DMS79 treated with DMSO at 0.1 percent for 48 hours (cell line): ENCODE data around the gene KRTAP10-3.

Experiments used
- DNase-seq: peaks from one replicate; lab custom pipeline; 2025; lab: John Stamatoyannopoulos, UW

KRTAP10-3 gene

DNA sequence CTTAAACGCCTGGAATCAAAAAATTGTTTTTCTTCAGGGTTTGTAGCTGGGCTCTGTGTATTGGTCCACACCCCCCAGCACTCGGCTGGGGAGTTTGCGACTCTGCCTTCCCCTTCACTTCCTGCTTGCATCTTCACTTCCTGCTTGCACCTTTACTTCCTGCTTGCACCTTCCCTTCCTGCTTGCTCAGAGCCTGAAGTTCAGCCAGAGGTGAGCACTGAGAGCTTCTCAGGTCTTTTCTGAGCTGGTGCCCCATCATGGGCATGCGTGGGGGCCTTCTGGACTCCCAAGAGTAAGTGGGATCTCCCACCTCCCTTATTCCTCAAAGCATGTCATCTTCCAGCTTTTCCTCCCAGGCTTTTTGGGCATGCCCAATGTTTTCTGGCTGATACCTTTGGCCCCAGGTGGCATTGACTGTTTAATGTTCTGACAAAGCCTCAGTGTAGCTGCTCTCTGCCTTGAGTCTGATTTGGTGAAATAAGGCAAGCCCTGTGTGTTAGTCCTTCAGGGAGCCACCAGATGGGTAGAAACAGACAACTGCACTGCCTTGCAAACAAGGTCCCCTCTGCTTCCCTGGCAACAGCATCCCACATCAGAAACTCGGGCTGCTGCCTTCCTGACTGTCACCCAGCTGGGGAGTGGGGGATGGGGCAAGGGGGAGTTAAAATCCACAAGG, 10.8 kb downstream of the KRTAP10-3 start:
- no peak for DNase-seq

DNA sequence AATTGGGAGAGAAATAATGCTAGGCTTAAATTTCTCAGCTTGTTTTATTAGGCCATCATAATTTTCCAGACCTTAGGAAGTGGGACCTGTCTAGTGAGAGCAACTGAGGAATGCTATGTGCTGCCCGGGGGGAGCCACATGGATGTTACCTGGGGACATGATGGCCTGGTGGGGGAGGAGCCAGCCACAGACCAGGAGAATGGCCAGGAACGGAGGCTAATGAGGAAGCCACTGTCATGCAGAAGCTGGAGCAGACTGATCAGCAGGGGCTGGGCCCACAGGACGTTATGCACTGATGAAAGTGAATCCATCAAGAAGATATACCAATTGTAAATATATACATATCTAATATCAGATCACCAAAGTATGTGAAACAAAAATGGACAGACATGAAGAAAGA, 14.0 kb downstream of the KRTAP10-3 start:
- no peak for DNase-seq

DNA sequence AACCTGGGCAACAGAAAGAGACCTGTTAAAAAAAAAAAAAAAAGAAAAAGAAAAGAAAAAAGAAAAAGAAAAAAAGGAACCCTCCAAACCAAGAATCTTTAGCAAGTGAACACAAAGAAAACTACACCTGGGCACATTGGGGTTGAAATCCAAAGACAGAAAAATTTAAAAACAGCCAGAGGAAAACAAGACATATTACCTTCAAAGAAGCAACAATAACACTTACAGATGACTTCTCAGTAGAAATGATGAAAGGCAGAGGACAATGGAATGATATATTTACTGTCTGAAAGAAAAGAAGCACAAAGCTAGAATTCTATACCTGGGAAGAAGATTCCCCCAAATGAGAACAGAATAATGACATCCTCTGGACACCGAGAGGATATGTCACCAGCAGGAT, 15.9 kb downstream of the KRTAP10-3 start:
- no peak for DNase-seq

DNA sequence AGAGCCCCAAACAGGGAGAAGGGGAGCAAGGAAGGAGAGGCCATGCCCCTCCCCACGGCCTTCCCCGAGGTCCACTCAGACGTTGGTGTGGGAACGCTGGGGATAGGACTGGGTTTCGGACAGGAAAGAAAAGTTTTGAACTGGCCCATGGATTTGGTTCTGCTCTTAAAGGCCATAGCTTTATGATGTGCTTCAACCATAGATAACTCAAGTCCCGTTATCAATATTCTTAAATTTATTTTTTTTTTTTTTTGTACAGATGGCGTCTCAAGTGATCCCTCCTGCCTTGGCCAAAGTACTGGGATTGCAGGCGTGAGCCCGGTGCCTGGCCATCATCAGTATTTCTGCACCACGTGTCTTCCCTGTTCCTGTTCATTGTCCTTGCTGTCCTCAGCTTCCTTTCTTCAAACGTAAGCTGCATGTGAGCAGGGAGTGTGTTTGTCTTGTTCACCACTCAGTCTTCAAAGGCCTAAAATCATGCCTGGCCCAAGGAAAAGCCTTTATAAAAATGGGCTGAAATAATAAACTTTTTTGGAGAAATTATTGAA, 17.8 kb downstream of the KRTAP10-3 start:
- no peak for DNase-seq

DNA sequence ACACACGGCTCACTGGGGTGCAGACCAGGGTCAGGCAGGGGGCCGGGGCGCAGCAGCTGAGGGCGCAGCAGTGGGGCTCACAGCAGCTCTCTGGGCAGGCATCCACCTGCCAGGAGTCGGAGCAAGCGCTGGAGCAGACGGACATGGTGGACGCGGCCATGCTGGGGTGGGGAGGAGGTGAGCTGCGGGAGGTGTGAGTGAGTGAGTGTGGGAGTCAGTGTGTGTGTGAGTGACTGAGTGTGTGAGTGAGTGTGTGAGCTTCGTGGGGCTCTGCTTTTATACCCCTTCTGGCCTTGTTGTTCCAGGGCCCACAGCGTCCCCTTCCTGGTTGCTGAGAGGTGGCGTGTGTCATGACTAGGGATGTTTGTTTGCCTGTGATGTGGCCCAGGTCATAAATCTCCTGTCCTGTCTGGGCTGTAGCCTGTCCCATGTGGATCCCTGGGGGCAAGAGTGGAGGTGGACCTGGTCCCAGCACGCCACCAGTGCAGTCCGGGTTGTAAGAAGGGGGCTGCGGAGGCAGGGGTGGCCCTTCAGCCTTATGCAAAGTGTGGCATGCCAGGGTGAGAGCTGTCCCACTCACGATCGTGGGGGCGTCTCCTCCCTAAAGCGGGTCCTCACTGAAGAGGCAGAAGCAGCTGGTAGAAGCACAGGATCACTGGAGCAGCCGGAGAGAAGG, 18.5 kb downstream of the KRTAP10-3 start, which contains the start of gene KRTAP10-1:
KRTAP10-1 (minus strand) TSS at position 205 of the 676 bp plus-strand sequence; CDS start at position 160, 45 bp downstream.
- DNase-seq, result no peak

DNA sequence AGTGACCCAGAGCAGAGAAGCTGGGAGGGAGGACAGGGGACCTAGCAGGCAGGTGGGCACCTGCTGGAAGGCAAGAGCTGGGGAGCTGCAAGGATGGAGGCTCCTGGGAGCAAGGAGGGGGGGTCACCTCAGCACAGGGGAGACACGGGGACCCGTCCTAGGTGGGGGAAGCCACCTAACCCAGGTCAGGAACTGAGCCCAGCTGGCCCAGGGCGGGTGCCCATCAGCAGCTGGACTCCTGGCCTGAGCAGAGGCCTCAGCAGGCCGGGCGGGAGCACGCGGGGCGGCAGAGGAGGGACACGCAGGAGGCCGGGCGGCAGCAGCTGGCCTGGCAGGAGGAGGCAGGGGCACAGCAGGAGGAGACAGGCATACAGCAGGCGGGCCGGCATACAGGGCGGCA, 19.5 kb downstream of the KRTAP10-3 start:
- no peak for DNase-seq

DNA sequence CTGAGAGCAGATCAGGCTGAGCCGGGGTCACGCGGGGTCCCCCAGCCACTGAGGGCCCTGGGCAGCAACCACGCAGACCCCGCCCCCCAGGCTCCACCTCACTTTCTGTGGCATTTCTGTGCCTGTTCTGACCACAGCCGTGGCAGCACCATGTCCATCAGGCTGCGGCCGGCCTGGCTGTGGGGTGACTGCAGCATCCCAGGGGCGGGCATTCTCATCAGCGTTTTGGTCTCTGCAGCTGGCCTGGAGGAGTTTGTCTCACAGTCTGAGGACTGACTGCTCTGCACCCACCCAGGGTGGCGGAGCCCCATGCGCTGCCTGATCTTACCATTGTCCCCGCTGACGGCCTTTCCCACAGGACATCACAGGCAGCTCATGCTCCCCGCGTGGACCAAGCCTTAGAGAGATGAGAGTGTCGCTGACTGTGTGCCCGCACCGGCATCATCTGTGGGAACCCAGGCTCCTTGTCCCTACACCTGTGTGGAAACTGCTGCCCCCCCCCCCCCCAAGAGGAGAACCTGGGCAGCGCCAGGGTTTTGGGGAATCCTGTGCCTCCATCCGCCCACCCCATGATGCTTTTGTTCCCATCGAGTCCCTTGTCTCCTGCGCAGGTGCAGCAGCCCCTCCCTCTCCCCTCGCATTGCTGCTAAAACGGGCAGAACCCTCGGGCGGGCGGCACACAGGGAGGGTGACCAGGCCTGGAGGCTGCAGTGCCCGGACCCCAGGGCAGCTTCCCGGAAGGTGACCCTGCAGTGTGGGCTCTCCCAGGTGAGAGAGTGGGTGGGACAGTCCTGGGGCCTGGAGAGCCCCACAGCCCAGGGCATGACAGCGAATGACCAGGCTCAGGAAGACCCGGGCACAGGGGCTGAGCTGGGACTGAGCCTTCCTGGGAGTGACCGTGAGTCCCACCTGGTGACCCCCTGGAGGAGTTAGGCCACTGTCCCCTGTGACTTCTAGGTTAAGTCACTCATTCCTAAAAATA, 20.4 kb downstream of the KRTAP10-3 start:
- no peak for DNase-seq

DNA sequence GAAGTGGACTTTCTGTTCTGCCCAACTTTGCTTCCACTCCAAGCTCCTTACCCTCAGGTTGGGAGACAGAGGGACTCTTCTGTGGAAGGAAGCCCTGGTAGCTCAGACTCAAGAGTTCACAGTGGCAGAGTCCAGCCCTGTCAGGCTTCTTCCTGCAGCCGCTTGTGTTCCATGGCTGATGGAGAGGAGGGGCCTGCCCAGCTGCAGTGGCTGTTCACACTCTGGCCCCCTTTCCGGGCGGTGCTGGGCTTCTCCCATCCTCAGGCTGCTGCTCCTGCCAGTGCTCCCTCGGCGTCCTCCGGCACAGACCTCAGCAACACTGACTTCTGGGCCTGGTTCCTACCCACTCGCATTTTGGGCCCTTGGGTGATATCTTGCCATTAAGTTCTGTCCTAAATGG, 22.6 kb downstream of the KRTAP10-3 start:
- DNase-seq, result no peak

DNA sequence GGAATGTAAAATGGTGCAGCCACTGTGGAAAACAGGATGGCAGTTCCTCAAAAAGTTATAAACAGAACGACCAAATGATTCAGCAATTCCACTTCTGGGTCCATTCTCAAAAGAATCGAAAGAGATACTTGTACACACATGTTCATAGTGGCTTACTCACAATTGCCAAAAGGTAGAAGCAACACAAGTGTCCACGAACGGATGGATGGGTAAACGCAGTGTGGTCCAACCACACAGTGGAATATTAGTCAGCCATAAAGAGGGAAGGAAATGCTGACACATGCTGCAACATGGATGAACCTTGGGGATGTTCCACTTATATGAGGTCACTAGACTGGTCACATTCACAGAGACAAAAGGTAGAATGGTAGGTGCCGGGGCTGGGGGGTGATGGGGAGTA, 23.9 kb downstream of the KRTAP10-3 start:
- no peak for DNase-seq

DNA sequence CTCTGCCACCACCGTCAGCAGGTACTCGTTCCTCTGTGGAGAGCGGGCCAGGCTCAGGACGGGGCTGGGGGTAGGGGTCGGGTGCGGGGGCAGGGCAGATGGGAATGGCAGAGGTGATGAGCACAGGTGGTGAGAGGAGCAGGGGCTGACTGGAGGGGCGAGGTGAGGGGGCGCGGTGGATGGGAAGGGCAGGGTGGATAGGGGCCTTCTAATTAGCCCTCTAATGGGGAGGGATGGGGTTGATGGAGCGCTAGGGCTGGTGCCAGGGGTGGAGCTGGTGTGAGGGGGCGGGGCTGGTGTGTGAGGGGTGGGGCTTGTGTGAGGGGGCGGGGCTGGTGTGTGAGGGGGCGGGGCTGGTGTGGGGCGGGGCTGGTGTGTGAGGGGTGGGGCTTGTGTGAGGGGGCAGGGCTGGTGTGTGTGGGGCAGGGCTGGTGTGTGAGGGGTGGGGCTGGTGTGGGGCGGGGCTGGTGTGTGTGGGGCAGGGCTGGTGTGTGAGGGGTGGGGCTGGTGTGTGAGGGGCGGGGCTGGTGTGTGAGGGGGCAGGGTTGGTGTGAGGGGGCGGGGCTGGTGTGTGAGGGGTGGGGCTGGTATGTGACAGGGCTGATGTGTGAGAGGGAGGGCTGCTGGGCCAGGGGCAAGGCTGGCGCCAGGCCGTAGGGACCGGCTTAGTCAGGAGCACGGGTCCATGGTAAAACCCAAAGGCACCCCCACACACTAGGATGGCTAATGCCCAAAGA, 24.5 kb downstream of the KRTAP10-3 start:
- DNase-seq, result no peak

DNA sequence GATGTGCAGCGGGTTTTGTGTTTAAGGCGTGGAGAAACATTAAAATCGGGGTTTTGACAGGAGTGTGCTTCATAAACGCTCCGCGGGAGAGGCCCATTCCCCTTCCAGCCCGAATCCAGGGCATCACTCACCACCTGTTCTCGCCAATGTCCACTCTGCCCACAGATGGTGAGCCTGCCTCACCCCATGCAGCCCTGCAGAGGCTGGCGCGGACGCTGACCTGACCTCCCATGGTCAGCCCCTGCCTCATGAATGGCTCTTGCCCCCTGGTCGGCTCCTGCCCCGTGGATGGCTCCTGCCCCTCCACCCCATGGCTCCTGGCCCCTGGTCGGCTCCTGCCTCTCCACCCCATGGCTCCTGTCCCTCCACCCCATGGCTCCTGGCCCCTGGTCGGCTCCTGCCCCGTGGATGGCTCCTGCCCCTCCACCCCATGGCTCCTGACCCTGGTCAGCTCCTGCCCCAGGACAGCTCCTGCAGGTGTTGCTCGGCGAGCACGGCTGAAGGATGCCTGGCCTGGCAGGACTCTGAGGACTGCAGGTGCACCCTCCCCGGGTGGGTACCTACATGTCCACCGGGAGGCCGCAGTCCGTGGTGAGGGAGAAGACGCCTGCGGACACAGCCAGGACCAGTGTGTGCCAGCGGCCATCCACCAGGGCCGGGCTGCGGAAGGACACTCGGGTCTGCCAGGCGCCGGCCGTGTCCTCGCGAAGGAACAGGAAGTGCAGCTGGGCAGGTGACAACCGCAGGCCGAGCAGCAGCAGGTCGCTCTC, 25.3 kb downstream of the KRTAP10-3 start:
- DNase-seq, result no peak

DNA sequence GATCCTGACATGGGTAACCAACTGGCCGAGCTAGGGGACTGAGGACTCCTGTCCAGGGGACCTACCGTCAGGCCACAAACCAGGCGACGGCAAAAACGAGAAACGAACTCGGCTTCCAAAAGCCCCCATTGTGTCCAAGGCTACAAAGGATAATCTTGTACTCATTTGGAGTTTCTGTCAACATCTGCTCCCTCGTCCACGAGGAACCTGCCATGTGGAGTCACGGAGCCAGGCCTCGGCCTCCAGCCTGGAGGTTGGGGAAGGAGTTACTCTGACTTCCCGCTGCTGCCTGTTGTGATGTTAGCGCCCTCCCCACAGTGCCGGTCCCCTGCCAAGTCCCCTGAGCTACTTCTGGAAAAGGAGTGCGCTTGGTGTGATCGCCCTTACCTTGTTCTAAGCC, 25.9 kb downstream of the KRTAP10-3 start:
- no peak for DNase-seq

DNA sequence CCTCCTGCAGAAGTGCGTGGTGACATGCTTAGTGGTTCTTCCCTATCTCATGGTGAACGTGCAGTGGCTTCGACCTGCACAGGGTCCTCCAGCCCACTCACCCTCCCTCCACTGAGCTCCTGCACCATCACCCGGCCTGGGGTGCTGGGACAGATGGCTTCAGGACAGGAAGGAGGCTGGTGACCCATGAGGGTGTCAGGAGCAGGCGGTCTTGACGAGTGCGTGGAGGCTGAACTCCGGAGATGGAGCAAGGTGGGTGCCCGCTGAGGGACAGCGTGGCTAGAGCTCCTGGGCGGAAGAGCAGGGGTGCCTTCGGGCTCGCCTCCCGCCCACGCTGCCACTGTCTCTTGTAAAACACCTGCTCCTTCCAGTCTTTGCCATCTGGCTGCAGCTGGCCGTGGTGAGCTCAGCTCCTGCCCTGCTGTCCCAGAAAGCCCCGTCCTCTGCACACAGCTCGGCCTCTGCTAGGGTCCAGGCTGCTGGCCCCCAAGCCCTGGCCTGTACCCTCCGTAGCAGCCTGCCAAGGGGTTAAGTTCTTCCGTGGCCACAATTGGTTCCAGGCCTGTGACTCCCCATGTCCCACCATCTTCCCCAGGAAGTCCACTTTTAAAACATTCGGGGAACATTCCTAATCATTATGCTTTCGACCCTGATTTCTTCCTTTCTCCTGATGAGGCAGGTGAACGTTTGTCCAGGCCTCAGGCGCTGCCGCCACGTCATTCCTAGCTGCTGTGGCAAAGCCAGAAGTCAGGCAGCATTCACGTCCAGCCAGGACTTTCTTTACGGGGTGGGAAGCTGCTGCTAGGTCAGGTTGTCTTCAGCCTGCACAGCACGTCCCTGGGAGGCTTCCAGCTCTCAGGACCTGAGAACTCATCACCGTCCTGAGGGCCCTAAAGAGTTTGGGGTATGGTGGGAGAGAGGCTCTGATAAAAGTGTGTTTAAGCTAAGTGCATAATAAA, 26.7 kb downstream of the KRTAP10-3 start:
- DNase-seq, result no peak

DNA sequence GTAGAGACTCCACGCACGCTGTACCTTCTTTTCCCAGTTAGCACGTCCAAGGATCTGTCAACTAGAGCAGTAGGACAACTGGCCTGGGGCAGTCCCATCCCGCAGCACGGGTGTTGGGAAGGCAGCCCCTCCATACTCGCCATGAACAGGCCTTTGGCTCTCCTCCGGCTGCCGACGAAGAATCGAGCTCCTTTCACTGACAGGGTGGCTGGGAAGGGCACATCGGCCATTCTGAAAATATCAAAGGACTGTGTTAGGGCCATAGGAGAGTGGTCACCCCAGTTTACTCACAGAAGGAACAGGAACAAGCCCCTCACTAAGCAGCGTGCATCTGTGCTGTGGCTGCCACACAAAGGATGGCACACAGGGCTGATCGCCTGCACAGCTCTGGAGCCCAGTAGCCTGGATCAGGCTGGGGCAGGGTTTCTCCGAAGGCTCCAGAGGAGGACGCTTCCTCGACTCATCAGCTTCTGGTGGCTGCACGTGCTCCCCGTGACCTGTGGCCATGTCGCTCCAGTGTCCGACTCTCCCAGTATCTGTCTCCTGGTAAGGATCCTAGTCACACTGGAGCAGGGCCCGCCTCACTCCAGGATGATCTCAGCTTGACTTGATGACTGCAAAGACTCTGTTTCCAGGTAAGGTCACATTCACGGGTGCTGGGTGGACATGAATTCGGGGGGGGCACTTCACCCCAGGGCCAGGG, 27.5 kb downstream of the KRTAP10-3 start:
- DNase-seq, result no peak

DNA sequence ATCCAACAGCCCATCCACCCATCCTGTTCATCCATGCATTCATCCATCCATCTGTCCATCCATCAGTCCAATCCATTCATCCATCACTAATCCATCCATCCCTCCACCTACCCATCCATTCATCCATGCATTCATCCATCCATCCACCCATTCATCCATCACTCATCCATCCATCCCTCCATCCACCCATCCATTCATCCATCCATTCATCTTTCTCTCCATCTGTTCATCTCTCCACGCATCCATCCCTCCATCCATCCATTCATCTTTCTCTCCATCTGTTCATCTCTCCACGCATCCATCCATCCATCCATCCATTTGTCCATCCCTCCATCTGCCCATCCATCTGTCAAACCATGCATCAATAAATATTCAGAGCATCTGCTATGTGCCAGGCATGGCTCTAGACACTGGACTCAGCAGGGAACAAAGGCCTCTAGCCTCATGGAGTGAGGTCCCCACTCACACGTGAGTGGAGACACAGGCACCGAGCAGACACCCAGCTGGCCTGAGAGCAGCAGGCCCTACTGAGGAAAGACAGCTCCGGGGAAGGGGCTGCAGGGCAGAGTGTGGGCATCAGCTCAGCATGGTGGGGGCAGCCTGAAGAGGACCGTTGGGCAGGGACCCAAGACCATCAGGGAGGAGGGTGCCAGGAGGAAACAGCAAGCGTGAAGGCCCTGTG, 28.2 kb downstream of the KRTAP10-3 start:
- no peak for DNase-seq

DNA sequence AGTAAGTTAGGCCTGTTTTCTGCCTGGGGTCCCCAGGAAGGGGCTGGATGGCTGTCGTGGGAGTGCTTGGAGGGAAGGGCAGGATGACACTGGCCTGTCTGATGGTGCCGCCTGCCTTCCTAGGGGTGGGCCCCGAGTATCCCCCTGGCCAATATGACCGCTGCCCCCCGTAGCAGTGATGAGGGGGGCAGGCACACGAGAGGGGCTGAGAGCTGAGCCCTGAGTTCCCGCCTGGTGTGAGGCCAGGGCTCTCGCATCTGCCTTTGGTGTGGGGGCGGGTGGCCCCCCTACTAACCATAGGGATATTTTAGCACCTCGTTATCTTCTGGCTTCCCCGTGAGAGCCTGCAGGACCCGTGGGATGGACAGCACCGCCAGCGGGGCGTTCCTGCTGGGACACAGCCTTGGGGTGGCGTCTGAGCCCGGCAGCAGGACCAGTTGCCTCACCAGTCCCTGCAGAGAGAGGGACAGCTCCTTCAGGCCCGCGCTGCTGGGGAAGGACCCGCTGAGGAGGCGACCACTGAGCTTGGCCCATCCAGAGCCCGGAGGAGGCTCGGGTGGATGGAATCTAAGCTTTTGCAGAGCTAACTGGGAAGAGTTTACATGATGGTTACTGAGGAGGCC, 29.0 kb downstream of the KRTAP10-3 start:
- DNase-seq, result no peak

DNA sequence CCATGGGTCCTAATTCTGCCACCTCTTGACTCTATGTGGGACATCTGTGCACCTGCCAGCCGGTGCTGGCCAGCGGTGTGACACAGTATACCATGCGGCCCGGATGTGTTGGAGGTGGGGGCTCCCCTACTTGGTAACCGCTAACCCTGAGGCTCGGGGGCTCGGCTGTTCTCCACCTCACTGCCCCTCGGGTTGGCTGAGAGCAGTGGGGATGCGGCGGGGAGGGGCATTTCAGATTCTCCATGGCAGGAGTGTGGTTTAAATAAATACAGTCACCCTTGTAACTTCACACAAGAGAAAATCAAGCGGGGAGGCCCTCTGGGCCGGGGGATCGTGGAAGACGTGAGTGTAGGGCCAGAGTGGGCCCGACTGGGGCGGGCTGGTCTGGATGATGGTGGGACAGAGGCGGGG, 29.6 kb downstream of the KRTAP10-3 start:
- DNase-seq, result no peak

DNA sequence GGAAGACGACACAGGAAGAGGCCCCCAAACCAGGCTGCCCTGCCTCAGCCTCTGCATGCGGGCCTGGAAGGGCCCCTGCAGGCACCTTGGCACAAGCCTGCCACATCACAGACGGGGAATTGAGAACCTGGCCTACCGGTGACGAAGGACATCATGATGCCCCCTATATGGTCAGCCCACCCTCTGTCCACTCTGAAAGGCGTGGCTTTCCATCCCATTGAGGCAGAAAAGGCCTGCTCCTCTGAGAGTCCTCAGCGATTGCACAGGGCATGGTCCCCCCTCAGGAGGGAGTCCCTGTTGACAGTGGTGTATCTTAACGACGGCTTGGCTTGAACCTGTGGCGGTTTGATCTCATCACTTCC, 30.0 kb downstream of the KRTAP10-3 start:
- DNase-seq, result no peak
